ENCODE results near the gene ITPK1. TPM values are rescaled to one million over a fixed set of nuclear protein-coding genes. Genes with fewer than 3 reads are reported as not detected.

The ITPK1 gene
- total RNA-seq, 1 donor from 2014 or later: 32.8 TPM

- peaks cover 84% of the 10 kb centered on the region for H3K4me1 Mint-ChIP-seq (ENCODE audit: unreplicated experiment)
- H3K27me3 Mint-ChIP-seq (ENCODE audit: unreplicated experiment): no peaks in the 10 kb centered on the region
- no peak overlapping the region for H3K4me3 Mint-ChIP-seq (ENCODE audit: unreplicated experiment)
- TF ChIP-seq CTCF (IDR thresholded peaks at IDR 0.05): no peak
- H3K27ac Mint-ChIP-seq (ENCODE audit: unreplicated experiment): peak overlapping the region; percentile 67
- no peak for DNase-seq (ENCODE audit: extremely low spot score, unreplicated experiment)
- no peaks in the 10 kb centered on the region for H3K36me3 Mint-ChIP-seq (ENCODE audit: unreplicated experiment)
- no peaks in the 10 kb centered on the region for H3K9me3 Mint-ChIP-seq (ENCODE audit: unreplicated experiment)
Measured at GRCh38 chr14:93036652-93037345, 78.9 kb downstream of the ITPK1 start.

- DNase-seq (ENCODE audit: extremely low spot score, unreplicated experiment): no peak
- H3K9me3 Mint-ChIP-seq (ENCODE audit: unreplicated experiment): no peaks in the 10 kb centered on the region
- TF ChIP-seq CTCF (IDR thresholded peaks at IDR 0.05): no peak
- H3K4me3 Mint-ChIP-seq (ENCODE audit: unreplicated experiment): no peak overlapping the region
- H3K27me3 Mint-ChIP-seq (ENCODE audit: unreplicated experiment): no peaks in the 10 kb centered on the region
- H3K27ac Mint-ChIP-seq (ENCODE audit: unreplicated experiment): peak overlapping the region; percentile 67
- H3K4me1 Mint-ChIP-seq (ENCODE audit: unreplicated experiment): peaks cover 89% of the 10 kb centered on the region
- no peaks in the 10 kb centered on the region for H3K36me3 Mint-ChIP-seq (ENCODE audit: unreplicated experiment)
Measured at GRCh38 chr14:93035917-93036651, 79.6 kb downstream of the ITPK1 start.

GRCh38 chr14:93035585-93035916 lies 80.2 kb downstream of the ITPK1 start:
- H3K4me3 Mint-ChIP-seq (ENCODE audit: unreplicated experiment): no peak overlapping the region
- peaks cover 87% of the 10 kb centered on the region for H3K4me1 Mint-ChIP-seq (ENCODE audit: unreplicated experiment)
- no peak overlapping the region for H3K27ac Mint-ChIP-seq (ENCODE audit: unreplicated experiment)
- TF ChIP-seq CTCF (IDR thresholded peaks at IDR 0.05): no peak
- no peaks in the 10 kb centered on the region for H3K9me3 Mint-ChIP-seq (ENCODE audit: unreplicated experiment)
- DNase-seq (ENCODE audit: extremely low spot score, unreplicated experiment): no peak
- H3K36me3 Mint-ChIP-seq (ENCODE audit: unreplicated experiment): no peaks in the 10 kb centered on the region
- no peaks in the 10 kb centered on the region for H3K27me3 Mint-ChIP-seq (ENCODE audit: unreplicated experiment)

- no peak overlapping the region for H3K27ac Mint-ChIP-seq (ENCODE audit: unreplicated experiment)
- H3K9me3 Mint-ChIP-seq (ENCODE audit: unreplicated experiment): no peaks in the 10 kb centered on the region
- TF ChIP-seq CTCF (IDR thresholded peaks at IDR 0.05): peak; percentile 1
- H3K4me1 Mint-ChIP-seq (ENCODE audit: unreplicated experiment): peaks cover 86% of the 10 kb centered on the region
- DNase-seq (ENCODE audit: extremely low spot score, unreplicated experiment): no peak
- H3K27me3 Mint-ChIP-seq (ENCODE audit: unreplicated experiment): no peaks in the 10 kb centered on the region
- no peak overlapping the region for H3K4me3 Mint-ChIP-seq (ENCODE audit: unreplicated experiment)
- no peaks in the 10 kb centered on the region for H3K36me3 Mint-ChIP-seq (ENCODE audit: unreplicated experiment)
Measured at GRCh38 chr14:93034671-93034994, 81.1 kb downstream of the ITPK1 start.

- Mint-ChIP-seq H3K4me3 (ENCODE audit: unreplicated experiment) (no peak overlapping the region), H3K27me3 (ENCODE audit: unreplicated experiment) (no peaks in the 10 kb centered on the region), H3K4me1 (ENCODE audit: unreplicated experiment) (peaks cover 86% of the 10 kb centered on the region), H3K27ac (ENCODE audit: unreplicated experiment) (no peak overlapping the region), H3K36me3 (ENCODE audit: unreplicated experiment) (no peaks in the 10 kb centered on the region), H3K9me3 (ENCODE audit: unreplicated experiment) (no peaks in the 10 kb centered on the region)
- peak; percentile 49 for TF ChIP-seq CTCF (IDR thresholded peaks at IDR 0.05)
- no peak for DNase-seq (ENCODE audit: extremely low spot score, unreplicated experiment)
Measured at GRCh38 chr14:93033983-93034670, 81.6 kb downstream of the ITPK1 start.
